Measurements from ENCODE around the gene LRIG1.

GRCh38 chr3:66409771-66410754, 90.8 kb downstream of the LRIG1 start:
- TF ChIP-seq ZNF8 (CRISPR knock-in tag; IDR thresholded peaks at IDR 0.05) (no peak), ZNF565 (CRISPR knock-in tag; conservative IDR thresholded peaks at IDR 0.05; ENCODE audit: low read depth) (no peak), ZNF70 (CRISPR knock-in tag; IDR thresholded peaks at IDR 0.05) (no peak)
